Neural cell (in vitro differentiated cells): Measurements from ENCODE around the gene RGS17. TPM values are rescaled to one million over a fixed set of nuclear protein-coding genes. Genes with fewer than 3 reads are reported as not detected.

Experiments used
- H2AFZ ChIP-seq: fragments of 200-600, 300-800 bp; sonication (generic), shearing (Covaris generic); 2 replicates; pipeline ENCODE4 v1.6.0; 2014; ENCODE audit warnings: low read depth, mild to moderate bottlenecking, antibody characterized with exemption, low read length, moderate library complexity
- H3F3A ChIP-seq: fragments of 200-600 bp; shearing (Covaris generic); 2 replicates; pipeline ENCODE4 v1.6.1; 2016; ENCODE audit warnings: mild to moderate bottlenecking, moderate library complexity, mixed read lengths, antibody characterized with exemption, low read length; ENCODE audit not compliant: insufficient read depth, poor library complexity, severe bottlenecking
- H3K27ac ChIP-seq: fragments of 200-600, 300-800 bp; sonication (generic), shearing (Covaris generic); 2 replicates; pipeline ENCODE4 v1.5.1; 2014; ENCODE audit warnings: mild to moderate bottlenecking, low read length, moderate library complexity
- H3K27me3 ChIP-seq: fragments of 300-800, 200-600 bp; sonication (generic), shearing (Covaris generic); 2 replicates; pipeline ENCODE4 v1.6.0; 2014; ENCODE audit warnings: mild to moderate bottlenecking, low read depth, low read length, moderate library complexity; ENCODE audit not compliant: insufficient read depth
- H3K36me3 ChIP-seq: fragments of 300-800, 200-600 bp; sonication (generic), shearing (Covaris generic); 2 replicates; pipeline ENCODE4 v1.5.1; 2014; ENCODE audit warnings: mild to moderate bottlenecking, antibody characterized with exemption, low read length, moderate library complexity; ENCODE audit not compliant: insufficient read depth
- H3K4me2 ChIP-seq: fragments of 300-800, 200-600 bp; sonication (generic), shearing (Covaris generic); 2 replicates; pipeline ENCODE4 v1.6.0; 2014; ENCODE audit warnings: mild to moderate bottlenecking, low read length
- H3K4me3 ChIP-seq: fragments of 300-800, 200-600 bp; sonication (generic), shearing (Covaris generic); 2 replicates; pipeline ENCODE4 v1.5.1; 2014; ENCODE audit warnings: mild to moderate bottlenecking, low read length, moderate library complexity
- H3K79me2 ChIP-seq: fragments of 200-600 bp; shearing (Covaris generic); replicated peaks from 2 replicates; pipeline ENCODE4 v1.6.0; 2014; ENCODE audit warnings: mild to moderate bottlenecking, low read length, moderate library complexity; ENCODE audit not compliant: insufficient read depth
- H3K9ac ChIP-seq: fragments of 300-800, 200-600 bp; sonication (generic), shearing (Covaris generic); 2 replicates; pipeline ENCODE4 v1.6.1; 2016; ENCODE audit warnings: mild to moderate bottlenecking, low read length, mixed read lengths
- H3K9me2 ChIP-seq: fragments of 200-600 bp; shearing (Covaris generic); 2 replicates; pipeline ENCODE4 v1.6.1; 2016; ENCODE audit warnings: mild to moderate bottlenecking, low read length, mixed read lengths; ENCODE audit not compliant: insufficient read depth
- H3K9me3 ChIP-seq: fragments of 200-600, 300-800 bp; sonication (generic), shearing (Covaris generic); 2 replicates; pipeline ENCODE4 v1.6.1; 2016; ENCODE audit warnings: mild to moderate bottlenecking, mixed run types, low read length, moderate library complexity, mixed read lengths
- H4K20me1 ChIP-seq: fragments of 200-600 bp; shearing (Covaris generic); 2 replicates; pipeline ENCODE4 v1.6.1; 2016; ENCODE audit warnings: mild to moderate bottlenecking, mixed run types; ENCODE audit not compliant: insufficient read depth
- CTCF ChIP-seq: fragments of 450-650 bp; IDR thresholded peaks from 2 replicates; pipeline ENCODE4 v1.5.1; 2014; ENCODE audit warnings: antibody characterized with exemption, mild to moderate bottlenecking, moderate library complexity; ENCODE audit not compliant: poor library complexity, severe bottlenecking
- EP300 ChIP-seq: fragments of 450-650 bp; conservative IDR thresholded peaks from 2 replicates; pipeline ENCODE4 v1.6.1; 2014; ENCODE audit warnings: antibody characterized with exemption, mild to moderate bottlenecking, moderate library complexity; ENCODE audit not compliant: poor library complexity, severe bottlenecking
- EZH2 ChIP-seq: fragments of 200-600, 300-800 bp; shearing (Covaris generic), sonication (generic); IDR thresholded peaks from 2 replicates; pipeline ENCODE4 v1.6.1; 2014; ENCODE audit warnings: antibody characterized with exemption, low read length, borderline replicate concordance, mild to moderate bottlenecking; ENCODE audit not compliant: insufficient read depth, poor library complexity, severe bottlenecking
- MXI1 ChIP-seq: fragments of 450-650 bp; conservative IDR thresholded peaks from 2 replicates; pipeline ENCODE4 v1.6.1; 2014; ENCODE audit warnings: antibody characterized with exemption, mild to moderate bottlenecking; ENCODE audit not compliant: poor library complexity, severe bottlenecking
- POLR2AphosphoS5 ChIP-seq: IDR thresholded peaks from 2 replicates; pipeline ENCODE4 v1.6.1; 2012
- RAD21 ChIP-seq: fragments of 450-650 bp; conservative IDR thresholded peaks from 2 replicates; pipeline ENCODE4 v1.6.1; 2014; ENCODE audit warnings: antibody characterized with exemption, mild to moderate bottlenecking, moderate library complexity
- REST ChIP-seq: IDR thresholded peaks from 2 replicates; pipeline ENCODE4 v1.6.1; 2012; ENCODE audit warnings: borderline replicate concordance
- SMC3 ChIP-seq: fragments of 450-650 bp; conservative IDR thresholded peaks from 2 replicates; pipeline ENCODE4 v1.6.1; 2014; ENCODE audit warnings: antibody characterized with exemption, mild to moderate bottlenecking, moderate library complexity; ENCODE audit not compliant: poor library complexity
- TAF1 ChIP-seq: IDR thresholded peaks from 2 replicates; pipeline ENCODE4 v1.6.1; 2012; ENCODE audit warnings: low read depth
- polyA plus RNA-seq: library from polyadenylated mRNA; depleted of rRNA; stranded (reverse); fragments of >200 nt; gene quantifications from 2 replicates; pipeline ENCODE4 v1.2.3, GENCODE V29; 2014

RGS17 gene
- polyA plus RNA-seq, 1 donor from 2014 or later: 44.9 TPM

GRCh38 chr6:153062516-153062915 is 68.6 kb downstream of the RGS17 start:
- H3K36me3 ChIP-seq: no peaks in the 10 kb centered on the region
- H4K20me1 ChIP-seq: no peaks in the 10 kb centered on the region
- no peaks in the 10 kb centered on the region for H3F3A ChIP-seq
- H3K27ac ChIP-seq: no peak overlapping the region
- H3K4me2 ChIP-seq: no peak overlapping the region
- no peak overlapping the region for H3K4me3 ChIP-seq
- H3K9me3 ChIP-seq: peaks cover 3% of the 10 kb centered on the region
- peaks cover 10% of the 10 kb centered on the region for H3K79me2 ChIP-seq
- TF ChIP-seq REST (no peak), EP300 (no peak), SMC3 (no peak), MXI1 (no peak), RAD21 (no peak), EZH2 (no peak), TAF1 (no peak), POLR2AphosphoS5 (no peak), CTCF (no peak)
- H2AFZ ChIP-seq: no peak overlapping the region
- H3K9me2 ChIP-seq: no peaks in the 10 kb centered on the region
- no peak overlapping the region for H3K9ac ChIP-seq
- no peaks in the 10 kb centered on the region for H3K27me3 ChIP-seq

GRCh38 chr6:153059757-153060156 is 71.3 kb downstream of the RGS17 start:
- no peak overlapping the region for H3K27ac ChIP-seq
- no peak overlapping the region for H2AFZ ChIP-seq
- no peaks in the 10 kb centered on the region for H4K20me1 ChIP-seq
- no peaks in the 10 kb centered on the region for H3K36me3 ChIP-seq
- H3K4me2 ChIP-seq: no peak overlapping the region
- H3K4me3 ChIP-seq: no peak overlapping the region
- H3F3A ChIP-seq: no peaks in the 10 kb centered on the region
- no peak overlapping the region for H3K9ac ChIP-seq
- H3K79me2 ChIP-seq: peaks cover 4% of the 10 kb centered on the region
- no peaks in the 10 kb centered on the region for H3K9me2 ChIP-seq
- TF ChIP-seq MXI1: no peak
- TF ChIP-seq SMC3: no peak
- no peak for TF ChIP-seq EP300
- TF ChIP-seq RAD21: no peak
- no peak for TF ChIP-seq REST
- no peak for TF ChIP-seq POLR2AphosphoS5
- TF ChIP-seq TAF1: no peak
- no peaks in the 10 kb centered on the region for H3K27me3 ChIP-seq
- peaks cover 3% of the 10 kb centered on the region for H3K9me3 ChIP-seq
